GM18502 (cell line): ENCODE measurements around the gene FHAD1.
"Not testable (repeated sequence)": the region's sequence is repeated elsewhere in the genome, so short reads cannot be mapped to it uniquely, and the experiment has no call there.

ENCODE experiments used
- ATAC-seq: cut with Tn5 transposase; IDR thresholded peaks from one replicate; pipeline ENCODE4 v1.9.1; 2021; ENCODE audit warnings: mild to moderate bottlenecking; ENCODE audit not compliant: unreplicated experiment, poor library complexity

The FHAD1 gene

DNA sequence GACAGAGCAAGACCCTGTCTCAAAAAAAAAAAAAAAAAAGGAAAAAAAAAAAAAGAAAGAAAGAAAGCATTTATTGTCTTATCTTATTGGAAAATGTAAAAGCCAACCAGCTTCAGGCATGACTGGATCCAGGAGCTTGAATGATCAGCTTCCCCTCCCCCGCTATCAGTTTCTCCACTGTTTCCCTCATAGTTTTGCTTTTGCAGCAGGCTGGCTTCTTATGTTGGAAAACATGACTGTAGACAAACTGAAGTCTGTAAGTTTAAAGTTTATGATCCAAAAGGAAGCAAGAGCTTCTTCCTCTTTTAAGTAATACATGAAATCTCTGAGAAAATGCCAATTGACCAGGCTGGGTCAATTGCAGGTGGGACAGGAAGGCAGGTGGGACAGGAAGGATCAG lies 52.2 kb downstream of the FHAD1 start:
- ATAC-seq = no peak

GRCh38 chr1:15299806-15300205 lies 52.8 kb downstream of the FHAD1 start:
- no peak for ATAC-seq

- no peak for ATAC-seq
Observed at GRCh38 chr1:15303935-15304334, 56.9 kb downstream of the FHAD1 start.

GRCh38 chr1:15304708-15305467 lies 57.9 kb downstream of the FHAD1 start:
- no peak for ATAC-seq

DNA sequence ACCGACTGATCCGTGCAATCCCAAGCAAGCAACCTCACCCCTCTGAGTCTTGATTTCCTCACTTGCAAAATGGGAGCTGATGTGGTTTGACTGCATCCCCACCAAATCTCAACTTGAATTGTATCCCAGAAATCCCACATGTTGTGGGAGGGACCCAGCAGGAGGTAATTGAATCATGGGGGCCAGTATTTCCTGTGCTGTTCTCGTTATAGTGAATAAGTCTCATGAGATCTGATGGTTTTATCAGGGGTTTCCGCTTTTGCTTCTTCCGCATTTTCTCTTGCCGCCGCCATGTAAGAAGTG lies 58.4 kb downstream of the FHAD1 start:
- ATAC-seq = no peak

GRCh38 chr1:15306352-15306751 lies 59.3 kb downstream of the FHAD1 start:
- not testable (repeated sequence) for ATAC-seq

- no peak for ATAC-seq
Observed at GRCh38 chr1:15308135-15308534, 61.1 kb downstream of the FHAD1 start.

DNA sequence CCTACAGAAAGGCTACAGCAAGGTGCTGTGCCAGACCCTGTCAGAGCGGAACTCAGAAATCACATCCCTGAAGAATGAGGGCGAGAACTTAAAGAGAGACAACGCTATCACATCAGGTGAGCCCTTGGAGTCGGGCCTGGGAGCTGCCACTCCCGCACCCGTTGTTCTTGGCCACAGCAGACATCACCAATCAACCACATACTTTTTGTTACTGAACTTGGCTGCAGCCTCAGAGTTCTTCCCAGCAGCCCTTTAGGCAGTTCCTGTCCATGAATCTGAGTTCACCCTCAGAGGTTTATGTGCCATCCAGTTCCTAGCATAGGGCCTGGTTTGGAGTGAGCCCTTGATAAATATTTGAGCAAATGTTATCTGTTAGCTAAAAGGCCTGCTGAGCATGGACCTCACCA lies 61.6 kb downstream of the FHAD1 start:
- no peak for ATAC-seq

DNA sequence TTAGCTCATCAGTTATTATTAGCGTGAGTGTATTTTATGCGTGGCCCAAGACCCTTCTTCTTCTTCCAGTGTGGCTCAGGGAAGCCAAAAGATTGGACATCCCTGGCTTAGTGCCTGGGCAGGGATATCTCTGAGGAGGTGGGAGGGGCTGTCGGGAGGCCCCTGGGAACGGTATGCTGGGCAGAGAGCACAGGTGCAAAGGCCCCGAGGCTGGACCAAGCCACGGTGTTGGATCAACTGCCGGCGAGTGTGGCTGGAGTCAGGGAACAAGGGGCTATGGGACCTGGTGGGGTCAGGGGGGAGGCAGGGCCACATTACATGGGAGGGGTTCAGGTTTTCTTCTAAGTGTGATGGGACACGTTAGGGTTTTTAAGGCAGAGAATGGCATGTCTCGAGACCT lies 62.7 kb downstream of the FHAD1 start:
- no peak for ATAC-seq

DNA sequence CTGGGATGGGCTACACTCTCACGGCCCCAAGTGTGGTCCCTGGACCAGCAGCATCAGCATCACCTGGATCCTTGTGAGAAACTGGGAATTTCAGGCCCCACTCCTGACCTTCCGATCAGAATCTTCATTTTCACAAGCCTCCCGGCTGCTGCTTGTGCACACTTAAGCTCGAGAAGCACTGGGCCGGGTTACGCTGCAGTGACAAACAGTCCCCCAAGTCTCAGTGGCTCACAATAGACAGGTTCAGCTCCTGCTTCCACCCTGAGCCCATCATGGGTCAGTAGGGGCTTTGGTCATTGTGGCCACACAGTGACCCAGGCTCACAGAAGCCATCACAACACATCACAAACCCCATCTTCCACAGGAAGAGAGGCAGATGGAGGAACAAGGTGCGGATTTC lies 63.5 kb downstream of the FHAD1 start:
- no peak for ATAC-seq

- ATAC-seq = no peak
Observed at GRCh38 chr1:15311122-15311822, 64.2 kb downstream of the FHAD1 start.

DNA sequence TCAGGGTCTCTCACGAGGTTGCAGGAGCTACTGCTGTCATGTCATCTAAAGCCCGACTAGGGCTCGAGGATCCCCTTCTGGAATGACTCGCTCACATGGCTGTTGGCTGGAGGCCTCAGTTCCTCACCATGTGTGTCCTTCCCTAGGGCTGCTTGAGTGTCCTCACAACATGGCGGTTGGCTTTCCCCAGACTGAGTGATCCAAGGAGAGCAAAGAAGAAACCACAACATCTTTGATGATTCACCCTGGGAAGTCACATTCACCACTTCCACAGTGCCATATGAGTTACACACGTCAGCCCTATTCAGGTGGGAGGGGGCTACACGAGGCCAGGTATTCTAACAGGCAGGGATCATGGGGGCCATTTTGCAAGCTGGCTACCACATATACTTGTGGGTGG lies 64.9 kb downstream of the FHAD1 start:
- ATAC-seq = no peak

DNA sequence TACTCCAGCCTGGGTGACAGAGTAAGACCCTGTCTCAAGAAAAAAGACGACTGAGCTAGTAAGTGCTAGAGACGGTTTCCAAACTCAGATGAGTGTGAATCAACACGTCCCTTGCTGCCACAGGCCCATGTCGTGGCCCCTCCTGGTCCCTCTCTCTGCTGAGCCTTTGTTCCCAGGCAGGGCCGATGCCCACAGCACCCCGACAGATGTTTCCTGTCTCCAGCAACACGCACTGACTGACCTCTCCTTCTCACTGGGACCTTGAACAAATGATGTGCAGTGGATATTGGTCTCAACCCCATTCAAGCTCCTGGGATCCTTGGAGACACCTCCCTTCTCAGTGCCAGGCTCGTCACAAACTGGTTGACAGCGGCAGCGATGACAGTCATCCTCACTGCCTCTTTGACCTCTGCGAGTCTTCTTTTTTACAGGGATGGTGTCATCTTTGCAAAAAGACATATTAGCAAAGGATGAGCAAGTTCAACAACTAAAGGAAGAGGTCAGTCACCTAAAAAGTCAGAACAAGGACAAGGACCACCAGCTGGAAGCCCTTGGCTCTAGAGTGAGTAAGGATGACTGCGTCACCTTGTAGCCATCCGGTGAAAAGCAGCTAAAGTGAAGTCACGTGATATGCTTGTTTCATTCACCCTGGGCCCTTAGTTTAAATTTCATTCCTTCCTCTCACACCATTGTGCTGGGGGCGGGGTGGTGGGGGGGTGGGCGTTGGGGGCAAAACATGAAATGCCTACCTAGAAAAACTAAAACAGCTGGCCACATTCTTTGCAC lies 65.8 kb downstream of the FHAD1 start:
- no peak for ATAC-seq

DNA sequence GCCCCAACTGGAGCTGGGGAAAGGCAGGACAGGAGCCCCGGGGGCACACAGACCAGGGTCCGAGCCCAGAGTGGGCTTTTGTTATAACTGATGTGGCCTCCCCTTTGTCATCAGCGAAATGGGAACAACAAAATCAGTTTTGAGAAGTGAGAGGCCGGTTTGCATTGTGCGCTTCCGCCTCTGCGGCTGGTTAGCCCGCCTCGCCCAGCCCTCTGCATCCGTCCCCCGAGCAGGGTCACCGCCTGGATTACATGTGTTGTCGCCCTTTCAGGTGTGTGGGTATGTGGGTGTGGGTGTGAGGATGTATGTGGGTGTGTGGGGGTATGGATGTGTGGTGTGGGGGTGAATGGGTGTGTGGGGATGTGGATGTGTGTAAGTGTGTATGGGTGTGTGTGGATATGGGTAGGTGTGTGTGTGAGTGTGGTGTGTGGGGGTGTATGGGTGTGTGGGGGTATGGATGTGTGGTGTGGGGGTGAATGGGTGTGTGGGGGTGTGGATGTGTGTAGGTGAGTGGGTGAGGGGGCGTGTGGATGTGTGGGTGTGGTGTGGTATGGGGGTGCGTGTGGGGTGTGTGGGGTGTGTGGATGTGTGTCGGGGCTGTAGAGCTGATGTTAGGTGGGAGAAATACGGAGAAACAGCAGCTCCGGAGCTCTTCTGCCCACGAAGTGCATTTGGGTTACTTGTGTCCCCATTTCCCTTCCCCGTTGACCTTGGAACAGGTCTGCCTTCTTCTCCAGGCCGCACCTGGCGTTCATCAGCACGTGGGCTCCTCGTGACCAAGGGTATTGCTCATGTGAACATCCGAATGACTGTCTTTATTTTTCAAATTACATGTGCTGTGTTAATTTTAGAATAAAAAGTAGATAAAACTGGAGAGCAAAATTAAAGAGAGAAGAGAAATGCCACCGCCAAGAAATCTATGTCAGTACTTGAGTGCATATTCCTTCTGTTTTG lies 67.6 kb downstream of the FHAD1 start:
- ATAC-seq = no peak

GRCh38 chr1:15315815-15316214 lies 68.8 kb downstream of the FHAD1 start:
- no peak for ATAC-seq

- no peak for ATAC-seq
Observed at GRCh38 chr1:15316510-15316909, 69.5 kb downstream of the FHAD1 start.

DNA sequence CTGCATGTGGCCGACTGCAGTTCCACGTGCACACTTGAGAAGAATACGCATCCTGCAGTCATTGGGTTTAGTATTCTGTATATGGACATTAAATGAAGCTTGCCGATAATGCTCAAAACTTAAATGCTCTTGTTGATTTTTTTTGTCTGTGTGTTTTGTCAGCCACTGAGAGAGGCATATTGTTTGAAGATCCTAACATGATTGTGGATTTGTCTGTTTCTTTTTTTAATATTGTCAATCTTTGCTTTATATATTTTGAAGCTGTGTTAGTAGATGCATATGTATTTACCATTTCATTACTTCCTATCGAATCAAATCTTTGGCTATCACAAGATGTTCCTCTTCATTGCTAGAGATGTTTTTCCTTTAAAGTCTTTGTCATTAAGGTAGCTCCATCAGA lies 73.2 kb downstream of the FHAD1 start:
- no peak for ATAC-seq

- no peak for ATAC-seq
Observed at GRCh38 chr1:15321601-15322000, 74.6 kb downstream of the FHAD1 start.

GRCh38 chr1:15322648-15323350 lies 75.8 kb downstream of the FHAD1 start:
- no peak for ATAC-seq
